Right hindlimb (tissue), 1 donor: ENCODE measurements around the gene NEK10.

Source experiments
- DNase-seq: peaks from one replicate; pipeline ENCODE4 v3.0.0-alpha.2; 2018

Gene NEK10

GRCh38 chr3:27224197-27224596 lies 145.0 kb downstream of the NEK10 start:
- no peak for DNase-seq

DNA sequence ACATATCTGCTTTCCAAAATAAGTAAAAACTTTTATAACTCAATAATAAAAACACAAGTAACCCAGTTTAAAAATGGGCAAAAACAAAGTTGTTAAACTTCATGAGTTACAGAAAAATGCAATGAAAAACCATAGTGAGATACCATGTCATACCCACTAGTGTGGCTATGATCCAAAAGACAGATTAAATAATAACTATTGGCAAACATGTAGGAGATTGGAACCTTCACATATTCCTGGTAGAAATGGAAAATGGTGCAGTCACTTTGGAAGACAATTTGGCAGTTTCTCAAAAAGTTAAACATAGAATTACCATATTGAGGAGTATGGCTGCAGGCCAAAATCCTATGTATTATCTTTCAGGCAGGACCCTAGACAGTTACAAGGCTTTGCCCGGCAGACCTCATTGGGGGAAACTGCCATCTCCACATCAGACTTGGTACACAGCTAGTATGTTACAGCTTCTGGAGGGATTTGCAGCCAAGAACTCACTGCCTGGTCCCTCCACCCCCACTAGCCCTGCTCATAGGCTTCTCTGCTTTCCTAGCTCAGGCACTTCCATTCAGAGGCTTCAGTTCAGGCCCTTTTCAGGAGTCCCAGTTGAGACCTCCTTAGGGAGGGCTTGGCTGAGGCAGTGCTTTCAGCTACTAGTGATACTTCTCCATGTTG lies 147.8 kb downstream of the NEK10 start:
- no peak for DNase-seq

- no peak for DNase-seq
Measured at GRCh38 chr3:27220166-27220565, 149.0 kb downstream of the NEK10 start.

DNA sequence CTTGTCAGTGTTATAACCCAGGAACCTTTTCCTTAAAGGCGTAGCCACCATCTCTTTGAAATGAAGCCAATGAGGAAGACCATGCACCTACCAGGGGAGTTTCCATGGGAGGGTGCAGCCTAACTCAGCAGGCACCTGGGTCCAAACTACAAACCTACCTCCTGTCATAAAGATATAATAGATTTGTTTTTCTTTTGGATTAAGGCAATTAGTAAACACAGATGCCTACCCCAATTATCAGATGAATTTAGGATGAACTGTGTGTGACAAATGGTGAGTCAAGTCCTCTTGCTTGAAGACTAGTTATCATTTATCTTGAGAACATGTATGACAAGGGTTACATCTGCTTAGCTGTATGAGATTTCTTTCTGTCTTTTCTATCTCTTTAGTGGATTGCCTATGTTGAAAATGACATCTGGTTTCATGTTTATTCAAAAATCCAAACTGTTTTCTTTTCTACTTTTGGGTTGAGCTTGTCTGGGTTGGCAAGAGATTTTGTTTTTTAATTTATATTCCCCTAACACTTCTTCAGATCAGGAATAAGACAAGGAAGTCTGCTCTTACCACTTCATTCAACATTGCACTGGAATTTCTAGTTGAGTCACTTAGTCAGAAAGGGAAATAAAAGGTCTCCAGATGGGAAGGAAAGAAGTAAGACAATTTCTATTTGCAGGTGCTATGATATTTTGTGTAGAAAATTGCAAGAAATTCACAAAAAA lies 149.9 kb downstream of the NEK10 start:
- DNase-seq, result no peak

- DNase-seq, result no peak
Measured at GRCh38 chr3:27216955-27217552, 152.1 kb downstream of the NEK10 start.

- no peak for DNase-seq
Measured at GRCh38 chr3:27216295-27216855, 152.8 kb downstream of the NEK10 start.

- DNase-seq, result no peak
Measured at GRCh38 chr3:27213450-27213849, 155.7 kb downstream of the NEK10 start.

DNA sequence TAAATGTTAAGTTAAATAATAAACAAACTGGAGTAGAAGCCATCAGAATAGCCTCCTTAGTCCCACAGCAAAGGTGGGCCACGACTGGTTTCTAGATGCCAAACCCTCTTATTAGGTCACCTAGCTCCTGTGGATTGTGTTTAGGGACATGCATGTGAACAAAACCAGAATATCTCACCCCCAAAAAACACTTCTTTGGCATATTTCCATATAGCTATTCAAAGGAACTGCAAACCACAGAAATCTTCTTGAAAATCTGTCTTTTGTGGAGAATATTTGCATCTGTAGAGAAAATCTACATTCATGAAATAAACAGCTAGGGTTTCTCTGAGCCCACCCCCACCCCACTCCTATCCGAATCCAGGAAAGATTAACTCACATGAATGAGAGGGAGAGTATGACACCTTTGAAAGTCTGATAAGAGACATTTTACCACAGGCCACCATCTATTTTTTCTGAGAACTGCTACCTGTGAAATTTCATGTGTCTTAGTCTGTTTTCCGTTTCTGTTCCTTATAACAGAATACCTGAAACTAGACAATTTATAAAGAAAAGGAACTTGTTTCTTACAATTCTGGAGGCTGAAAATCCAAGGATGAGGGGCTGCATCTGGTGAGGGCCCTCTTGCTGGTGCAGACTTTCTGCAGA lies 159.4 kb downstream of the NEK10 start:
- DNase-seq, result no peak

- DNase-seq, result no peak
Measured at GRCh38 chr3:27208961-27209616, 160.1 kb downstream of the NEK10 start.

DNA sequence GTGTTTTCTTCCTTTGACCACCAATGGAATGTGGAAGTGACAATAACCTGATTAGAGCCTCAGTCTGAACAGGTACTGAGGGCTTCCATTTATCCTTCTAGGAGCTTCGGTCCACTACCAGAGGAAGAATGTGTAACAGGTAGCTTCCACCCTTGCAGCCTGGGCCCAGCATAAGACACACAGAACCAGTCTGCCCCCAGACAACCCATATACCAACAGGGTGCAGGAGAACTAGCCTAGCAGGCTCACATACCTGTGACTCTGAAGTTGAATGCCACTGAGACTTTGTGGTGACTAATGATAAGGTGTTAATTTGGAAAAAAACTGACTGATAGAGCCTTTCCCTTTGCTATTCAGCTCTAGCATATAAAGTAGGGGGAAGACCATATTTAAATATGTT lies 166.2 kb downstream of the NEK10 start:
- DNase-seq, result no peak

DNA sequence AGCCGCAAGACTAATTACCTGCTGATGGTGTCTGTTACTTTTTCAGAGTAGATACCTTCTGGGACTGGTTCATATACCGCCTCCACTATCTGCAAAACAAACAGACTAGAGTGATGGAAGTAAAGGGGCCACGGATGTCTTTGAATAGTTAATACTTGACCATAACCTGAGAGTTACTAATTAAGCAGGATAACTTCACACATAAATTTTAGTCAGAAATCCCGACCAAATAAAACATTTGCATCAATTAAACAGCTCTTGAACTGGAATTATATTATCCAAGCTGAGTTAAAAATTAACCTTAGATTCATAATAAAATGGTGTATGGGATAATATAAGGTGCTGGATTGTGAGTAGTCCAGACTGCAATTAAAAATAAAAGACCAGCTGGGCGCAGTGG lies 167.7 kb downstream of the NEK10 start:
- DNase-seq, result no peak

- DNase-seq, result no peak
Measured at GRCh38 chr3:27200721-27201489, 168.3 kb downstream of the NEK10 start.

GRCh38 chr3:27194861-27195483 lies 174.2 kb downstream of the NEK10 start:
- no peak for DNase-seq

- DNase-seq, result no peak
Measured at GRCh38 chr3:27193056-27193455, 176.1 kb downstream of the NEK10 start.

GRCh38 chr3:27186013-27186412 lies 183.2 kb downstream of the NEK10 start:
- DNase-seq, result no peak

DNA sequence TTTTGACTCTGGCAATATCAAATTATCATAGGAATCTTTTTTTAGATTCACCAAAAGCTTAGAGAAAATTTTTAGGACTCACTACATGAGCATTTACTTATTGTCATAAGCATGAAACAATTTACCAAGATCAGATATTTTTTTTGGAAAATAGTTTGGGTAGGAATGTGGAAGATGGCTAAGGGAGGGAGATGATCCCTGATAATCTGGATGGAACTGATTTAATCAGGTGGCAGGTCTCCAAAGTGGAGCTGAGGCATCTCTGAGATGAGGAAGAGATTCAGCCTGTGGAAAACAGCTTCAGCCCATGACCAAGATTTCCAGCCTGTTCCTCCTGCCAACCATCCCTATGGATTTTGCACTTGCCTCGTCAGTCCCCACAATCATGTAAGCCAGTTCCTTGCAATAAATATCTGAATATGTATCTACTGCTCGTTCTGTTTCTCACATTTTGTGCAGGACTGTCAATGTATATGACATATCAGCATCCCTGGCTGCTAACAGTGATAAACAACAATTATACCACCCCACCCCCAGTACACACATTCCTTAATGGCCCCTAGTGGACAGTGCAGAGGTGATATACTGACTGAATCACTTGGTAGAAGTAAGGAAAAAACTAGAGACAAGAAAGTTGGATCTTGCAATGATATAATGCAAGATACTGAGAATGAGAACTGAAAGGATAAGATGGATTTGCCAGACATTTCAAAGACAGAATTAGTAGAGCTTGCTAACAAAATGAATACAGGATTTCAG lies 183.8 kb downstream of the NEK10 start:
- DNase-seq, result no peak

- no peak for DNase-seq
Measured at GRCh38 chr3:27184261-27184660, 184.9 kb downstream of the NEK10 start.

- DNase-seq, result no peak
Measured at GRCh38 chr3:27176256-27176655, 192.9 kb downstream of the NEK10 start.

GRCh38 chr3:27174530-27174929 lies 194.7 kb downstream of the NEK10 start:
- no peak for DNase-seq

DNA sequence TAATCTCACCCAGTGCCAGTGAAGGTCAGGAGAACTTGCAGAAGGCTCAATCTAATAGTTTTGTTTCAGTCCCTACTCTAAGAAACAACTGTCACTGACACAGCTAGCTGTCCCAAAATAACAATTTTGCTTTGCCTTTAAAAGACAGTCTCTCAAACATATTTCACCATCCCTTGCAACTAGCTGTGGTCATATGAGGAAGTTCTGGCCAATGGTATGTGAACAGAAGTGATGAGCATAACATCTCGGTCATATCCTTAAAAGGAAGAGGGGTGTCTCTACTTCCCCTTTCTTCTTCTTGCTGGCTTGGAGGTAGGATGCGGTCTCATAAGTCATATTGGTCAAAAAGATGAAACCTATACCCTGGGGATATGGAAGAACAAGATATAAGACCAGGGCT lies 198.1 kb downstream of the NEK10 start:
- DNase-seq, result no peak

- DNase-seq, result peak; percentile 26
Measured at GRCh38 chr3:27166888-27167287, 202.3 kb downstream of the NEK10 start.
